H9 (cell line): ENCODE results near the gene APP. TPM values are rescaled to one million over a fixed set of nuclear protein-coding genes. Genes with fewer than 3 reads are reported as not detected.

ENCODE experiments used
- DNase-seq: peaks from one replicate; pipeline ENCODE4 v3.0.0-alpha.2; 2017
- H2AFZ ChIP-seq: one replicate; pipeline ENCODE4 v1.6.1; 2013; ENCODE audit warnings: mild to moderate bottlenecking, low read length, control low read depth, moderate library complexity
- H2AK5ac ChIP-seq: 2 replicates; pipeline ENCODE4 v1.6.1; 2013; ENCODE audit warnings: low read length, control low read depth, mixed read lengths; ENCODE audit not compliant: insufficient read length
- H2BK120ac ChIP-seq: one replicate; pipeline ENCODE4 v1.6.1; 2013; ENCODE audit warnings: low read depth, mild to moderate bottlenecking, low read length, control low read depth, inconsistent platforms; ENCODE audit not compliant: poor library complexity, severe bottlenecking
- H2BK12ac ChIP-seq: 2 replicates; pipeline ENCODE4 v1.6.1; 2013; ENCODE audit warnings: low read length, control low read depth, mixed read lengths, low read depth; ENCODE audit not compliant: insufficient read length
- H2BK15ac ChIP-seq: 2 replicates; pipeline ENCODE4 v1.6.1; 2013; ENCODE audit warnings: low read depth, low read length, control low read depth
- H2BK20ac ChIP-seq: one replicate; pipeline ENCODE4 v1.6.1; 2013; ENCODE audit warnings: low read depth, mild to moderate bottlenecking, low read length, control low read depth, inconsistent platforms; ENCODE audit not compliant: poor library complexity, severe bottlenecking
- H2BK5ac ChIP-seq: 2 replicates; pipeline ENCODE4 v1.6.1; 2013; ENCODE audit warnings: low read length, control low read depth, mixed read lengths; ENCODE audit not compliant: insufficient read length
- H3K14ac ChIP-seq: 2 replicates; pipeline ENCODE4 v1.6.1; 2013; ENCODE audit warnings: low read length, control low read depth; ENCODE audit not compliant: insufficient read depth
- H3K18ac ChIP-seq: 2 replicates; pipeline ENCODE4 v1.6.1; 2013; ENCODE audit warnings: low read depth, mild to moderate bottlenecking, mixed read lengths, low read length, control low read depth; ENCODE audit not compliant: insufficient read length
- H3K23ac ChIP-seq: 2 replicates; pipeline ENCODE4 v1.6.1; 2013; ENCODE audit warnings: low read length, control low read depth, mixed read lengths, low read depth; ENCODE audit not compliant: insufficient read length
- H3K23me2 ChIP-seq: 2 replicates; pipeline ENCODE4 v1.6.1; 2013; ENCODE audit warnings: low read depth, mild to moderate bottlenecking, mixed read lengths, low read length, control low read depth; ENCODE audit not compliant: insufficient read length, poor library complexity, severe bottlenecking
- H3K27ac ChIP-seq: 2 replicates; pipeline ENCODE4 v1.5.1; 2013; ENCODE audit warnings: low read length, control low read depth, mixed read lengths, low read depth; ENCODE audit not compliant: insufficient read length
- H3K27me3 ChIP-seq: 2 replicates; pipeline ENCODE4 v1.6.1; 2013; ENCODE audit warnings: low read length, control low read depth, inconsistent platforms; ENCODE audit not compliant: insufficient read depth
- H3K4ac ChIP-seq: 2 replicates; pipeline ENCODE4 v1.6.1; 2013; ENCODE audit warnings: low read depth, mild to moderate bottlenecking, control low read depth, inconsistent platforms, low read length, moderate library complexity
- H3K4me1 ChIP-seq: 2 replicates; pipeline ENCODE4 v1.6.1; 2013; ENCODE audit warnings: low read length, control low read depth, inconsistent platforms; ENCODE audit not compliant: insufficient read depth
- H3K4me2 ChIP-seq: 2 replicates; pipeline ENCODE4 v1.6.1; 2013; ENCODE audit warnings: low read length, control low read depth, mixed read lengths; ENCODE audit not compliant: insufficient read length, insufficient read depth
- H3K56ac ChIP-seq: 2 replicates; pipeline ENCODE4 v1.6.1; 2013; ENCODE audit warnings: low read depth, mild to moderate bottlenecking, mixed read lengths, low read length, control low read depth; ENCODE audit not compliant: insufficient read length
- H3K79me1 ChIP-seq: 2 replicates; pipeline ENCODE4 v1.6.1; 2013; ENCODE audit warnings: low read depth, mild to moderate bottlenecking, moderate library complexity, low read length, control low read depth, inconsistent platforms; ENCODE audit not compliant: insufficient read depth, poor library complexity, severe bottlenecking
- H3K79me2 ChIP-seq: 2 replicates; pipeline ENCODE4 v1.6.1; 2013; ENCODE audit warnings: low read length, control low read depth, inconsistent platforms; ENCODE audit not compliant: insufficient read depth
- H3K9ac ChIP-seq: 2 replicates; pipeline ENCODE4 v1.6.1; 2013; ENCODE audit warnings: low read length, control low read depth, mixed read lengths; ENCODE audit not compliant: insufficient read length; ENCODE audit errors: extremely low read depth
- H3K9me3 ChIP-seq: one replicate; pipeline ENCODE4 v1.6.1; 2013; ENCODE audit warnings: low read depth, low read length, inconsistent platforms; ENCODE audit not compliant: control insufficient read depth
- H3T11ph ChIP-seq: one replicate; pipeline ENCODE4 v1.6.1; 2013; ENCODE audit warnings: mild to moderate bottlenecking, low read length, control low read depth, inconsistent platforms
- H4K20me1 ChIP-seq: one replicate; pipeline ENCODE4 v1.6.1; 2013; ENCODE audit not compliant: control insufficient read depth, insufficient read length, insufficient read depth
- H4K5ac ChIP-seq: 2 replicates; pipeline ENCODE4 v1.6.1; 2013; ENCODE audit warnings: low read depth, mild to moderate bottlenecking, mixed read lengths, low read length, control low read depth; ENCODE audit not compliant: insufficient read length
- H4K8ac ChIP-seq: replicated peaks from 2 replicates; pipeline ENCODE4 v1.6.1; 2013; ENCODE audit warnings: low read length, control low read depth, mixed read lengths, low read depth; ENCODE audit not compliant: insufficient read length
- H4K91ac ChIP-seq: 2 replicates; pipeline ENCODE4 v1.6.1; 2013; ENCODE audit warnings: low read depth, mild to moderate bottlenecking, moderate library complexity, mixed read lengths, low read length, control low read depth; ENCODE audit not compliant: insufficient read length
- H3K27ac Mint-ChIP-seq, 3 experiments: 2 replicates in 2 of 3; 3 replicates in 1 of 3; pipeline ENCODE4 v1.8.0; 2020 to 2021; ENCODE audit warnings: mixed read lengths in 3 of 3, mild to moderate bottlenecking in 1 of 3, moderate library complexity in 1 of 3
- H3K27me3 Mint-ChIP-seq: 2 replicates; pipeline ENCODE4 v1.8.0; 2021; ENCODE audit warnings: low read depth, mild to moderate bottlenecking, moderate library complexity, mixed read lengths
- H3K36me3 Mint-ChIP-seq, 3 experiments: 2 replicates in 2 of 3; 3 replicates in 1 of 3; pipeline ENCODE4 v1.8.0; 2020 to 2021; ENCODE audit warnings: low read depth in 3 of 3, mixed read lengths in 3 of 3; ENCODE audit not compliant: insufficient read depth in 1 of 3
- H3K4me1 Mint-ChIP-seq, 2 experiments: 2 replicates each; pipeline ENCODE4 v1.8.0; 2020; ENCODE audit warnings: mixed read lengths in 2 of 2
- H3K4me3 Mint-ChIP-seq, 2 experiments: 2 replicates in 1 of 2; 3 replicates in 1 of 2; pipeline ENCODE4 v1.8.0; 2020 to 2021; ENCODE audit warnings: mild to moderate bottlenecking in 2 of 2, mixed read lengths in 2 of 2, moderate library complexity in 1 of 2
- H3K9me3 Mint-ChIP-seq, 2 experiments: 2 replicates in 1 of 2; 3 replicates in 1 of 2; pipeline ENCODE4 v1.8.0; 2020; ENCODE audit warnings: mild to moderate bottlenecking in 2 of 2, mixed read lengths in 2 of 2, moderate library complexity in 1 of 2
- total RNA-seq: library from RNA; stranded (reverse); gene quantifications from 2 replicates; pipeline ENCODE4 v1.2.1, GENCODE V29; 2021
- TF ChIP-seq, protein P1 (sequence below): fragments of 200-600 bp; sonication (generic); conservative IDR thresholded peaks from 3 replicates; pipeline ENCODE4 v1.8.0; 2021; ENCODE audit warnings: antibody characterized with exemption, mild to moderate bottlenecking

The APP gene
- total RNA-seq, 1 experiment from 2014 or later, result 380 TPM

DNA sequence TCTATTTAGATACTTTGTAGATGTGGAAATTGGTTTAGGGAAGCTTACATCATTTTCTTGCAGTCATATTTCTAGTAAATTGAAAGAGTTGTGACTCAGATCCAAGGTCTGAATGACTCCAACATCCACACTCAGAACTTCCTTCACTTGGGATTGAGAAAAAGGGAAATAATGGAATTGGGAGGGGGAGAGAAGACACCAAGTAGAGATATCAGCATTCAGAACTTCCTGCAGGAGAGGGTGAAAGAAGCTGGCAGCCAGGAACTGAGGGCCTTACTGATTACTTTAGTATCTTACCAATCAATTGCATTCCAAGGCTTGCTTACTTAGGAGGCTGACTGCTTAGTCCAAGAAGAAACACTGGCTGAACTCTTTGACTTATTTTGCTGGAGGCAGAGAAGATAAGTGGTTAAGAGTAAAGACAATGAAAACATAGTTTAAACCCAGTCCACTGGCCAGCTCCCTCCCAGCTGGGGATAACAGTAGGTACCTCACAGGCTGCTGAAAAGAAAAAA is 21.7 kb downstream of the APP start:
- Histone ChIP-seq H3K23me2 (no peaks in the 10 kb centered on the region), H4K91ac (no peak overlapping the region), H3K9ac (no peak overlapping the region), H2AK5ac (no peak overlapping the region), H3K9me3 (no peaks in the 10 kb centered on the region), H3K18ac (no peak overlapping the region), H2BK20ac (no peak overlapping the region), H3K14ac (no peak overlapping the region), H3K56ac (no peak overlapping the region), H3K4ac (no peak overlapping the region), H3T11ph (no peak overlapping the region), H2BK120ac (no peak overlapping the region), H3K23ac (no peak overlapping the region), H3K4me2 (no peak overlapping the region), H3K79me2 (peaks cover 46% of the 10 kb centered on the region), H4K8ac (no peak overlapping the region), H3K79me1 (peaks cover 7% of the 10 kb centered on the region), H4K5ac (no peak overlapping the region), H3K27me3 (no peaks in the 10 kb centered on the region), H2AFZ (no peak overlapping the region), H3K27ac (peak overlapping the region; percentile 4), H3K4me1 (peaks cover 4% of the 10 kb centered on the region; the same call in 1 of the 2 replicates), H2BK12ac (no peak overlapping the region), H2BK5ac (no peak overlapping the region), H2BK15ac (no peak overlapping the region), H4K20me1 (no peaks in the 10 kb centered on the region)
- H3K36me3 Mint-ChIP-seq, result peaks cover 0 to 16% (median 11%) of the 10 kb centered on the region in 3 experiments; a peak in 6 of 7 replicates
- no peaks in the 10 kb centered on the region for H3K27me3 Mint-ChIP-seq
- H3K4me1 Mint-ChIP-seq, result peaks cover 45 to 50% of the 10 kb centered on the region in 2 experiments
- H3K4me3 Mint-ChIP-seq, result peak overlapping the region in 1 of 2 experiments; percentile 45; a peak in 2 of 5 replicates
- TF ChIP-seq, protein P1, sequence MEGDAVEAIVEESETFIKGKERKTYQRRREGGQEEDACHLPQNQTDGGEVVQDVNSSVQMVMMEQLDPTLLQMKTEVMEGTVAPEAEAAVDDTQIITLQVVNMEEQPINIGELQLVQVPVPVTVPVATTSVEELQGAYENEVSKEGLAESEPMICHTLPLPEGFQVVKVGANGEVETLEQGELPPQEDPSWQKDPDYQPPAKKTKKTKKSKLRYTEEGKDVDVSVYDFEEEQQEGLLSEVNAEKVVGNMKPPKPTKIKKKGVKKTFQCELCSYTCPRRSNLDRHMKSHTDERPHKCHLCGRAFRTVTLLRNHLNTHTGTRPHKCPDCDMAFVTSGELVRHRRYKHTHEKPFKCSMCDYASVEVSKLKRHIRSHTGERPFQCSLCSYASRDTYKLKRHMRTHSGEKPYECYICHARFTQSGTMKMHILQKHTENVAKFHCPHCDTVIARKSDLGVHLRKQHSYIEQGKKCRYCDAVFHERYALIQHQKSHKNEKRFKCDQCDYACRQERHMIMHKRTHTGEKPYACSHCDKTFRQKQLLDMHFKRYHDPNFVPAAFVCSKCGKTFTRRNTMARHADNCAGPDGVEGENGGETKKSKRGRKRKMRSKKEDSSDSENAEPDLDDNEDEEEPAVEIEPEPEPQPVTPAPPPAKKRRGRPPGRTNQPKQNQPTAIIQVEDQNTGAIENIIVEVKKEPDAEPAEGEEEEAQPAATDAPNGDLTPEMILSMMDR, result no peak
- peak overlapping the region; percentile 41 to 94 (median 60) for H3K27ac Mint-ChIP-seq
- DNase-seq, result no peak
- no peaks in the 10 kb centered on the region; a peak in 1 of 5 replicates for H3K9me3 Mint-ChIP-seq
